MM.1S (cell line): Measurements from ENCODE around the gene SLPI.

Source experiments
- DNase-seq: peaks from one replicate; pipeline ENCODE4 v3.0.0-alpha.2; 2015
- H2AFZ ChIP-seq: fragments of 300-600 bp; sonication (generic); 2 replicates; pipeline ENCODE4 v1.6.0; 2016; ENCODE audit warnings: antibody characterized with exemption, low read length
- H3F3A ChIP-seq: fragments of 300-600 bp; sonication (generic); 2 replicates; pipeline ENCODE4 v1.6.1; 2016; ENCODE audit warnings: mild to moderate bottlenecking, antibody characterized with exemption, low read length, moderate library complexity, mixed read lengths; ENCODE audit not compliant: insufficient read depth
- H3K27ac ChIP-seq: fragments of 300-600 bp; sonication (generic); 2 replicates; pipeline ENCODE4 v1.5.1; 2016; ENCODE audit warnings: mild to moderate bottlenecking, low read length
- H3K27me3 ChIP-seq: fragments of 300-600 bp; sonication (generic); replicated peaks from 2 replicates; pipeline ENCODE4 v1.6.0; 2016; ENCODE audit warnings: low read length; ENCODE audit not compliant: insufficient read depth
- H3K36me3 ChIP-seq: fragments of 300-600 bp; sonication (generic); replicated peaks from 2 replicates; pipeline ENCODE4 v1.6.1; 2016; ENCODE audit warnings: mild to moderate bottlenecking, low read length, mixed read lengths; ENCODE audit not compliant: insufficient read depth
- H3K4me1 ChIP-seq: fragments of 300-600 bp; sonication (generic); 2 replicates; pipeline ENCODE4 v1.6.1; 2016; ENCODE audit warnings: low read length, mixed read lengths
- H3K4me2 ChIP-seq: fragments of 300-600 bp; sonication (generic); 2 replicates; pipeline ENCODE4 v1.6.0; 2016; ENCODE audit warnings: low read depth, low read length
- H3K4me3 ChIP-seq: fragments of 300-600 bp; sonication (generic); 2 replicates; pipeline ENCODE4 v1.5.1; 2016; ENCODE audit warnings: low read length, mixed read lengths
- H3K79me2 ChIP-seq: fragments of 300-600 bp; sonication (generic); 2 replicates; pipeline ENCODE4 v1.6.1; 2016; ENCODE audit warnings: mixed run types, low read length, mixed read lengths
- H3K9ac ChIP-seq: fragments of 300-600 bp; sonication (generic); 2 replicates; pipeline ENCODE4 v1.6.1; 2016; ENCODE audit warnings: low read length, mixed read lengths
- H3K9me2 ChIP-seq: fragments of 300-600 bp; sonication (generic); replicated peaks from 2 replicates; pipeline ENCODE4 v1.6.1; 2016; ENCODE audit warnings: mild to moderate bottlenecking, low read length, mixed read lengths; ENCODE audit not compliant: insufficient read depth
- H3K9me3 ChIP-seq: fragments of 300-600 bp; sonication (generic); replicated peaks from 2 replicates; pipeline ENCODE4 v1.6.1; 2016; ENCODE audit warnings: mild to moderate bottlenecking, low read length, mixed read lengths; ENCODE audit not compliant: insufficient read depth
- H4K20me1 ChIP-seq: fragments of 300-600 bp; sonication (generic); 2 replicates; pipeline ENCODE4 v1.6.1; 2016; ENCODE audit warnings: mild to moderate bottlenecking, low read length, moderate library complexity, mixed read lengths; ENCODE audit not compliant: insufficient read depth
- EZH2 ChIP-seq: fragments of 300-600 bp; sonication (generic); optimal IDR thresholded peaks from 2 replicates; pipeline ENCODE3; 2017; ENCODE audit warnings: low read depth, mild to moderate bottlenecking, antibody characterized with exemption, low read length, mixed read lengths
- EZH2phosphoT487 ChIP-seq: fragments of 300-600 bp; sonication (generic); IDR thresholded peaks from 2 replicates; pipeline ENCODE4 v1.6.1; 2018; ENCODE audit warnings: antibody characterized with exemption, low read length
- TF ChIP-seq, protein P1 (sequence below): fragments of 300-600 bp; sonication (generic); IDR thresholded peaks from 2 replicates; pipeline ENCODE4 v1.5.1; 2016; ENCODE audit warnings: antibody characterized with exemption, low read length, mixed read lengths

SLPI gene

DNA sequence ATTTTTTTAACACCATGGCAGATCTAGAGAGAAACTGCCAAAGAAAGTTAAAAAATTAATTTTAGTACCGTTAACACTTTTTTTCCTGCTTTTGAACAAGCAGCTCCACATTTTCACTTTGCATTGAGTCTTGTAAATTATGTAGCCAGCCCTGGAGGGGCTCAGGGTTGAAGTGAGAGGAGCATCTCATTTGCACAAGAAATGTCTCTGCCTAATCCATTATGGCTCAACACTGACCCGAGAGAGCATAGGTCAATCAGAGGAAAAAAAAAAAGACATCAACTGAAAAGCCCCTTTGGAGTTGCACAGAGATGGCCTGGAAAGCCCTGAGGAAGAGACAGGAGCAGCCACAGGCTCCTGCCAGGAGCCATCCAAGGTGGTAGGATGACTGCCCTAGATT is 4.3 kb upstream of the SLPI start:
- H3K79me2 ChIP-seq = no peaks in the 10 kb centered on the region
- no peak overlapping the region for H3K4me2 ChIP-seq
- H2AFZ ChIP-seq = no peak overlapping the region
- no peak for DNase-seq
- H3K27me3 ChIP-seq = no peaks in the 10 kb centered on the region
- H3K9me2 ChIP-seq = no peaks in the 10 kb centered on the region
- H3K9me3 ChIP-seq = no peaks in the 10 kb centered on the region
- H3K9ac ChIP-seq = no peak overlapping the region
- TF ChIP-seq, protein P1, sequence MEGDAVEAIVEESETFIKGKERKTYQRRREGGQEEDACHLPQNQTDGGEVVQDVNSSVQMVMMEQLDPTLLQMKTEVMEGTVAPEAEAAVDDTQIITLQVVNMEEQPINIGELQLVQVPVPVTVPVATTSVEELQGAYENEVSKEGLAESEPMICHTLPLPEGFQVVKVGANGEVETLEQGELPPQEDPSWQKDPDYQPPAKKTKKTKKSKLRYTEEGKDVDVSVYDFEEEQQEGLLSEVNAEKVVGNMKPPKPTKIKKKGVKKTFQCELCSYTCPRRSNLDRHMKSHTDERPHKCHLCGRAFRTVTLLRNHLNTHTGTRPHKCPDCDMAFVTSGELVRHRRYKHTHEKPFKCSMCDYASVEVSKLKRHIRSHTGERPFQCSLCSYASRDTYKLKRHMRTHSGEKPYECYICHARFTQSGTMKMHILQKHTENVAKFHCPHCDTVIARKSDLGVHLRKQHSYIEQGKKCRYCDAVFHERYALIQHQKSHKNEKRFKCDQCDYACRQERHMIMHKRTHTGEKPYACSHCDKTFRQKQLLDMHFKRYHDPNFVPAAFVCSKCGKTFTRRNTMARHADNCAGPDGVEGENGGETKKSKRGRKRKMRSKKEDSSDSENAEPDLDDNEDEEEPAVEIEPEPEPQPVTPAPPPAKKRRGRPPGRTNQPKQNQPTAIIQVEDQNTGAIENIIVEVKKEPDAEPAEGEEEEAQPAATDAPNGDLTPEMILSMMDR = no peak
- TF ChIP-seq EZH2phosphoT487 = no peak
- TF ChIP-seq EZH2 = no peak
- H3K4me3 ChIP-seq = no peak overlapping the region
- H3K4me1 ChIP-seq = peaks cover 15% of the 10 kb centered on the region
- peaks cover 15% of the 10 kb centered on the region for H3F3A ChIP-seq
- no peak overlapping the region for H3K27ac ChIP-seq
- no peaks in the 10 kb centered on the region for H3K36me3 ChIP-seq
- no peaks in the 10 kb centered on the region for H4K20me1 ChIP-seq

DNA sequence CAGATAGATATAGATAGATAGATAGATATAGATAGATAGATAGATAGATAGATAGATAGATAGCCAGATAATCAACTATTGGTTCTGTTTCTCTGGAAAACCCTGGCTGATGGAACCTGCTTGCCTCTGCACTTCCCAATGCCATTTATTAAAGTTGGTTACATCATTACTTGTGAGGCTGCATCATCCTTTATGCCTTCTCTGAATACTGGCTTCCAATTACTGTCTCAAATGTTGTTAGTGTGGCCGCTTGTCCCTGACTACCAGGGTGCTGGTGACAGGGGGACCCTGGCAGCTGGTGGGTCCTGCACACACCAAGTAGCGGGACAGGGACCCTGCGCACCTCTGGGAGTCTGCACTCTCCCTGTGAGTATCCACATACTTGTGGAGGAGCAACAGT is 3.9 kb upstream of the SLPI start:
- H3K4me2 ChIP-seq = no peak overlapping the region
- TF ChIP-seq EZH2phosphoT487 (no peak), EZH2 (no peak)
- TF ChIP-seq, protein P1 = no peak

DNA sequence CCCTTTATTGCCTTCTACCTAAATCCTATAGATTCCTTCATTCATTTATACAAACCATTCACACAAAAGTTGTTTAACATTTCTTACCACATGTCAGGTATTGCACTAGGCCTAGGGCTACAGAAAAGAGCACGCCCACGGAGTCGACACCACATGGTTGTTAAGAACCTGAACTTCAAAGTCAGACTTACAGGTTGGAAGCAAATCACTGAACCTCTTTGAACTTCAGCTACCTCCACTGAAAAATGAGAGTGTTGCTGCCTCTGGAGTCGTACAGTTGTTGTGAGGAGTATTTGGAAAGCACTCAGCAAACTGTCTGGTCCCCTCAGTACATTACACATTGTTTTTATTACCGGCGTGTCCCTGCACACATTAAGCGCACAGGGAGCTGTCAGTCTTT is 3.3 kb upstream of the SLPI start:
- no peaks in the 10 kb centered on the region for H3K9me2 ChIP-seq
- no peak for DNase-seq
- no peak overlapping the region for H3K4me2 ChIP-seq
- no peak overlapping the region for H3K27ac ChIP-seq
- no peaks in the 10 kb centered on the region for H4K20me1 ChIP-seq
- no peaks in the 10 kb centered on the region for H3K36me3 ChIP-seq
- no peak overlapping the region for H2AFZ ChIP-seq
- H3K79me2 ChIP-seq = no peaks in the 10 kb centered on the region
- peaks cover 15% of the 10 kb centered on the region for H3F3A ChIP-seq
- H3K9ac ChIP-seq = no peak overlapping the region
- no peaks in the 10 kb centered on the region for H3K27me3 ChIP-seq
- TF ChIP-seq, protein P1 = no peak
- TF ChIP-seq EZH2 (no peak), EZH2phosphoT487 (no peak)
- peaks cover 15% of the 10 kb centered on the region for H3K4me1 ChIP-seq
- no peak overlapping the region for H3K4me3 ChIP-seq
- H3K9me3 ChIP-seq = no peaks in the 10 kb centered on the region

More for the DNA sequence above, 3.9 kb upstream of the SLPI start:
- H3K9me3 ChIP-seq = no peaks in the 10 kb centered on the region
- H3K79me2 ChIP-seq = no peaks in the 10 kb centered on the region
- H3K9me2 ChIP-seq = no peaks in the 10 kb centered on the region
- no peak for DNase-seq
- H3F3A ChIP-seq = peaks cover 15% of the 10 kb centered on the region
- no peak overlapping the region for H3K4me3 ChIP-seq
- H3K9ac ChIP-seq = no peak overlapping the region
- no peaks in the 10 kb centered on the region for H3K36me3 ChIP-seq
- no peaks in the 10 kb centered on the region for H4K20me1 ChIP-seq
- H3K27me3 ChIP-seq = no peaks in the 10 kb centered on the region
- H3K4me1 ChIP-seq = peaks cover 15% of the 10 kb centered on the region
- H2AFZ ChIP-seq = no peak overlapping the region
- no peak overlapping the region for H3K27ac ChIP-seq

GRCh38 chr20:45257161-45257560 is 2.8 kb upstream of the SLPI start:
- Histone ChIP-seq H3K9me3 (no peaks in the 10 kb centered on the region), H4K20me1 (no peaks in the 10 kb centered on the region), H3F3A (peaks cover 15% of the 10 kb centered on the region), H3K27ac (no peak overlapping the region), H2AFZ (no peak overlapping the region), H3K4me1 (peaks cover 15% of the 10 kb centered on the region), H3K4me3 (no peak overlapping the region), H3K9ac (no peak overlapping the region), H3K36me3 (no peaks in the 10 kb centered on the region), H3K27me3 (no peaks in the 10 kb centered on the region), H3K79me2 (no peaks in the 10 kb centered on the region), H3K9me2 (no peaks in the 10 kb centered on the region), H3K4me2 (no peak overlapping the region)
- no peak for DNase-seq
- TF ChIP-seq EZH2 (no peak), EZH2phosphoT487 (no peak)
- TF ChIP-seq, protein P1 = no peak
